Calu3 (cell line): ENCODE data around the gene FTSJ1. TPM values are rescaled to one million over a fixed set of nuclear protein-coding genes. Genes with fewer than 3 reads are reported as not detected.

Experiments used
- BruUV-seq: library from RNA; stranded (reverse); fragments of 400-500 nt; replicated peaks from 2 replicates; lab custom pipeline; 2021; lab: Mats Ljungman, UMichigan
- CTCF ChIA-PET: fragments of 300-600 bp; sonication (Branson Sonifier 250); formaldehyde crosslinking; loops from one replicate; lab custom pipeline; 2022; ENCODE audit warnings: antibody characterized with exemption; lab: Charles Lee
- DNase-seq: peaks from one replicate; pipeline ENCODE4 v3.0.0; 2022
- H3K27ac Mint-ChIP-seq: one replicate; pipeline ENCODE4 v1.8.0; 2022; ENCODE audit warnings: mixed read lengths; ENCODE audit not compliant: unreplicated experiment
- H3K27me3 Mint-ChIP-seq: one replicate; pipeline ENCODE4 v1.8.0; 2022; ENCODE audit warnings: mixed read lengths; ENCODE audit not compliant: unreplicated experiment
- H3K36me3 Mint-ChIP-seq: one replicate; pipeline ENCODE4 v1.8.0; 2022; ENCODE audit warnings: mild to moderate bottlenecking, moderate library complexity, mixed read lengths; ENCODE audit not compliant: insufficient read depth, unreplicated experiment
- H3K4me1 Mint-ChIP-seq: one replicate; pipeline ENCODE4 v1.8.0; 2022; ENCODE audit warnings: mild to moderate bottlenecking, low read depth, mixed read lengths; ENCODE audit not compliant: unreplicated experiment
- H3K4me3 Mint-ChIP-seq: one replicate; pipeline ENCODE4 v1.8.0; 2022; ENCODE audit warnings: mild to moderate bottlenecking, low read depth, moderate library complexity, mixed read lengths; ENCODE audit not compliant: unreplicated experiment
- H3K9me3 Mint-ChIP-seq: one replicate; pipeline ENCODE4 v1.8.0; 2022; ENCODE audit warnings: low read depth, mixed read lengths; ENCODE audit not compliant: unreplicated experiment
- intact Hi-C: fragments of 100-400 bp; cut with micrococcal nuclease; formaldehyde crosslinking; loops from one replicate; pipeline ENCODE4 v1.10.0; 2022; ENCODE audit not compliant: unreplicated experiment
- total RNA-seq: library from RNA; stranded (reverse); gene quantifications from 2 replicates; pipeline ENCODE4 v1.2.3, GENCODE V29; 2022
- TF ChIP-seq, protein P1 (sequence below): fragments of 200-600 bp; IDR thresholded peaks from one replicate; pipeline ENCODE4 v1.8.0; 2022; ENCODE audit warnings: antibody characterized with exemption; ENCODE audit not compliant: unreplicated experiment

FTSJ1 gene
- total RNA-seq, 1 experiment from 2014 or later, result 75.2 TPM

GRCh38 chrX:48468693-48469691, 7.0 kb upstream of the FTSJ1 start:
- CTCF ChIA-PET, result interaction anchor here (0.6 to 0.8 kb wide), 2 partner anchors 21 to 1551 kb away, joined by 3 to 4 read pairs; no protein-coding TSS in a partner anchor
- no peaks in the 10 kb centered on the region for H3K36me3 Mint-ChIP-seq
- no peak for DNase-seq
- H3K4me1 Mint-ChIP-seq, result peaks cover 3% of the 10 kb centered on the region
- no peaks in the 10 kb centered on the region for H3K9me3 Mint-ChIP-seq
- no peak overlapping the region for H3K27ac Mint-ChIP-seq
- intact Hi-C loops, result no loop called here
- no peak overlapping the region for H3K4me3 Mint-ChIP-seq
- TF ChIP-seq, protein P1, sequence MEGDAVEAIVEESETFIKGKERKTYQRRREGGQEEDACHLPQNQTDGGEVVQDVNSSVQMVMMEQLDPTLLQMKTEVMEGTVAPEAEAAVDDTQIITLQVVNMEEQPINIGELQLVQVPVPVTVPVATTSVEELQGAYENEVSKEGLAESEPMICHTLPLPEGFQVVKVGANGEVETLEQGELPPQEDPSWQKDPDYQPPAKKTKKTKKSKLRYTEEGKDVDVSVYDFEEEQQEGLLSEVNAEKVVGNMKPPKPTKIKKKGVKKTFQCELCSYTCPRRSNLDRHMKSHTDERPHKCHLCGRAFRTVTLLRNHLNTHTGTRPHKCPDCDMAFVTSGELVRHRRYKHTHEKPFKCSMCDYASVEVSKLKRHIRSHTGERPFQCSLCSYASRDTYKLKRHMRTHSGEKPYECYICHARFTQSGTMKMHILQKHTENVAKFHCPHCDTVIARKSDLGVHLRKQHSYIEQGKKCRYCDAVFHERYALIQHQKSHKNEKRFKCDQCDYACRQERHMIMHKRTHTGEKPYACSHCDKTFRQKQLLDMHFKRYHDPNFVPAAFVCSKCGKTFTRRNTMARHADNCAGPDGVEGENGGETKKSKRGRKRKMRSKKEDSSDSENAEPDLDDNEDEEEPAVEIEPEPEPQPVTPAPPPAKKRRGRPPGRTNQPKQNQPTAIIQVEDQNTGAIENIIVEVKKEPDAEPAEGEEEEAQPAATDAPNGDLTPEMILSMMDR, result no peak
- BruUV-seq, result no TSS peak
- H3K27me3 Mint-ChIP-seq, result peaks cover 41% of the 10 kb centered on the region

GRCh38 chrX:48470110-48470832, 5.7 kb upstream of the FTSJ1 start, which contains the start of gene SLC38A5:
TSS of gene SLC38A5 (minus strand) at chrX:48470260. CDS start at chrX:48467924, 2,336 bp downstream.
- Mint-ChIP-seq H3K36me3 (peaks cover 3% of the 10 kb centered on the region), H3K4me3 (no peak within 1 kb of the TSS), H3K27me3 (peaks cover 41% of the 10 kb centered on the region), H3K4me1 (no peaks in the 10 kb centered on the region), H3K27ac (no peak within 1 kb of the TSS), H3K9me3 (no peaks in the 10 kb centered on the region)
- TF ChIP-seq, protein P1, result no peak
- no peak for DNase-seq
- intact Hi-C loops, result no loop called here
- CTCF ChIA-PET, result interaction anchor here (0.5 kb wide), 1 partner anchor 1126 kb away, joined by 3 read pairs; no protein-coding TSS in a partner anchor
- BruUV-seq, result no TSS peak

DNA sequence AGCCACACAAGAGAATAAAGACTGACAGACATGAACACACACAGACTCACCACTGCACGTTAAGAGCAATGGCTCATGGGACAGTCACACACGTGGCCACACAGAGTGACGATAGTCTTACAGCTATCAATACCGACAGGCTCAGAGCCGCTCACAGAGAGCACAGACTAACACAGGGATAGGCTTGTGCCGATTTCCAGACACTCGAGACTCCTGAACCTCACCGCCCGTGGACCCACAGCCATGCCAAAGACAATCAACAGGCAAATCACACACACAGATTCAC, 5.2 kb upstream of the FTSJ1 start:
- no TSS peak for BruUV-seq
- no peaks in the 10 kb centered on the region for H3K9me3 Mint-ChIP-seq
- peaks cover 41% of the 10 kb centered on the region for H3K27me3 Mint-ChIP-seq
- H3K4me1 Mint-ChIP-seq, result no peaks in the 10 kb centered on the region
- DNase-seq, result no peak
- CTCF ChIA-PET, result no interaction called here
- TF ChIP-seq, protein P1, result no peak
- no peak overlapping the region for H3K4me3 Mint-ChIP-seq
- peaks cover 8% of the 10 kb centered on the region for H3K36me3 Mint-ChIP-seq
- no peak overlapping the region for H3K27ac Mint-ChIP-seq
- intact Hi-C loops, result no loop called here

- no peak for DNase-seq
- CTCF ChIA-PET, result interaction anchor here (0.7 kb wide), 1 partner anchor 17 kb away, joined by 3 read pairs; no protein-coding TSS in a partner anchor
- Mint-ChIP-seq H3K27me3 (peaks cover 39% of the 10 kb centered on the region), H3K4me1 (peaks cover 1% of the 10 kb centered on the region), H3K9me3 (no peaks in the 10 kb centered on the region), H3K36me3 (peaks cover 15% of the 10 kb centered on the region), H3K4me3 (no peak overlapping the region), H3K27ac (no peak overlapping the region)
- TF ChIP-seq, protein P1, result no peak
- intact Hi-C loops, result no loop called here
- no TSS peak for BruUV-seq
Measured at GRCh38 chrX:48471504-48471903, 4.5 kb upstream of the FTSJ1 start.
